ENCODE data around the gene CFDP1. TPM values are rescaled to one million over a fixed set of nuclear protein-coding genes. Genes with fewer than 3 reads are reported as not detected.

CFDP1 gene
- total and polyA plus RNA-seq, 2 of the 13 experiments (the other 11 are each of a cell fraction or from before 2014, with no cell fraction given), result 78.6 to 153 TPM

DNA sequence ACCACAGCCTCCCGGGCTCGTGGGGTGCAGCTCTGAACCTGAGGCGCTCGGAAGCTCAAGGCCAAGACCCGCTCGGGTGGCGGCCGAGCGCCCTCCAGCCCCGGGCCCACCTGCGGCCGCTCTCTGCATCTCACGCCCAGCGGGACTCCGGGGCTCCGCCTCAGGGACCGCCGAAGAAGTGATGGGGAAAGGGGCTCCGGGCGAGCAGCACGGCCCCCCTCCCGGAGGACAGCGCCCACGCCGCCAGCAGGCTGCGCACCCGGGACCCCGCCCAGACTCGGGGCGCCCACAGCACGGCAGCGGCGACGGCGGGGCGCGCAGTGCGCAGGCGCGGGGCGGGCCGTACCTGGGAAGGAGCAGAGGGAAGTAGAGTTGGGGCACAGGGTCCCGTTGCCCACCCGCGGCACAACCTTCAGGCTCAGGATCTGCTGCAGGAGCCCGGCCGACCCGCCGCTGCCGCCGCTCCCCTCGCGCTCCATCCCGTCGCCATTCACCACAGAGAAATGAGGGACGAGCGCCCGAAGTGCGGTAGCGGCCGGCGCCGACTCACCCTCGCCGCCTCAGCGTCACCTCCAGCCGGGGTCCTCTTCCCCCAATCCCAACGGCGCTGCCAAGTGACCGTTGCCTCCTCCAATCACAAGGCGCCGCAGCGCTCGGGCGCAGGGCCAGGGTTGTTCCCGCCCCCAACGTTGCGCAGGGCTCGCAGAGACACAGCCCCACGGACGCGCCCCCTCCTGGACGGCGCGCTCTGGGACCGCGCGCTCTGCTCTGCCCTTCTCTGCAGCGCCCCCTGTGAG, 31.0 kb upstream of the CFDP1 start, which contains the start of gene TMEM170A (continued):
- TF ChIP-seq, protein P1, sequence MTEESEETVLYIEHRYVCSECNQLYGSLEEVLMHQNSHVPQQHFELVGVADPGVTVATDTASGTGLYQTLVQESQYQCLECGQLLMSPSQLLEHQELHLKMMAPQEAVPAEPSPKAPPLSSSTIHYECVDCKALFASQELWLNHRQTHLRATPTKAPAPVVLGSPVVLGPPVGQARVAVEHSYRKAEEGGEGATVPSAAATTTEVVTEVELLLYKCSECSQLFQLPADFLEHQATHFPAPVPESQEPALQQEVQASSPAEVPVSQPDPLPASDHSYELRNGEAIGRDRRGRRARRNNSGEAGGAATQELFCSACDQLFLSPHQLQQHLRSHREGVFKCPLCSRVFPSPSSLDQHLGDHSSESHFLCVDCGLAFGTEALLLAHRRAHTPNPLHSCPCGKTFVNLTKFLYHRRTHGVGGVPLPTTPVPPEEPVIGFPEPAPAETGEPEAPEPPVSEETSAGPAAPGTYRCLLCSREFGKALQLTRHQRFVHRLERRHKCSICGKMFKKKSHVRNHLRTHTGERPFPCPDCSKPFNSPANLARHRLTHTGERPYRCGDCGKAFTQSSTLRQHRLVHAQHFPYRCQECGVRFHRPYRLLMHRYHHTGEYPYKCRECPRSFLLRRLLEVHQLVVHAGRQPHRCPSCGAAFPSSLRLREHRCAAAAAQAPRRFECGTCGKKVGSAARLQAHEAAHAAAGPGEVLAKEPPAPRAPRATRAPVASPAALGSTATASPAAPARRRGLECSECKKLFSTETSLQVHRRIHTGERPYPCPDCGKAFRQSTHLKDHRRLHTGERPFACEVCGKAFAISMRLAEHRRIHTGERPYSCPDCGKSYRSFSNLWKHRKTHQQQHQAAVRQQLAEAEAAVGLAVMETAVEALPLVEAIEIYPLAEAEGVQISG (CRISPR knock-in tag; IDR thresholded peaks at IDR 0.05), result peak; percentile 90; the same call in 1 of the 2 replicates
- TF ChIP-seq ATF7-NPFF (CRISPR knock-in tag; IDR thresholded peaks at IDR 0.05; ENCODE audit: low read depth), result peak; percentile 81
- TF ChIP-seq ZNF17 (CRISPR knock-in tag; IDR thresholded peaks at IDR 0.05), result no peak
- peak; percentile 91 for TF ChIP-seq SALL1 (CRISPR knock-in tag; IDR thresholded peaks at IDR 0.05)
- no peak for TF ChIP-seq NR1H2 (CRISPR knock-in tag; IDR thresholded peaks at IDR 0.05; ENCODE audit: borderline replicate concordance, low read depth)
- no peak; the same call in 1 of the 2 replicates for TF ChIP-seq ZNF225 (CRISPR knock-in tag; IDR thresholded peaks at IDR 0.05)
- peak; percentile 91 for TF ChIP-seq ERF (CRISPR knock-in tag; IDR thresholded peaks at IDR 0.05)
- TF ChIP-seq CHCHD3 (CRISPR knock-in tag; IDR thresholded peaks at IDR 0.05), result no peak; the same call in 1 of the 2 replicates
- TF ChIP-seq, protein P2, sequence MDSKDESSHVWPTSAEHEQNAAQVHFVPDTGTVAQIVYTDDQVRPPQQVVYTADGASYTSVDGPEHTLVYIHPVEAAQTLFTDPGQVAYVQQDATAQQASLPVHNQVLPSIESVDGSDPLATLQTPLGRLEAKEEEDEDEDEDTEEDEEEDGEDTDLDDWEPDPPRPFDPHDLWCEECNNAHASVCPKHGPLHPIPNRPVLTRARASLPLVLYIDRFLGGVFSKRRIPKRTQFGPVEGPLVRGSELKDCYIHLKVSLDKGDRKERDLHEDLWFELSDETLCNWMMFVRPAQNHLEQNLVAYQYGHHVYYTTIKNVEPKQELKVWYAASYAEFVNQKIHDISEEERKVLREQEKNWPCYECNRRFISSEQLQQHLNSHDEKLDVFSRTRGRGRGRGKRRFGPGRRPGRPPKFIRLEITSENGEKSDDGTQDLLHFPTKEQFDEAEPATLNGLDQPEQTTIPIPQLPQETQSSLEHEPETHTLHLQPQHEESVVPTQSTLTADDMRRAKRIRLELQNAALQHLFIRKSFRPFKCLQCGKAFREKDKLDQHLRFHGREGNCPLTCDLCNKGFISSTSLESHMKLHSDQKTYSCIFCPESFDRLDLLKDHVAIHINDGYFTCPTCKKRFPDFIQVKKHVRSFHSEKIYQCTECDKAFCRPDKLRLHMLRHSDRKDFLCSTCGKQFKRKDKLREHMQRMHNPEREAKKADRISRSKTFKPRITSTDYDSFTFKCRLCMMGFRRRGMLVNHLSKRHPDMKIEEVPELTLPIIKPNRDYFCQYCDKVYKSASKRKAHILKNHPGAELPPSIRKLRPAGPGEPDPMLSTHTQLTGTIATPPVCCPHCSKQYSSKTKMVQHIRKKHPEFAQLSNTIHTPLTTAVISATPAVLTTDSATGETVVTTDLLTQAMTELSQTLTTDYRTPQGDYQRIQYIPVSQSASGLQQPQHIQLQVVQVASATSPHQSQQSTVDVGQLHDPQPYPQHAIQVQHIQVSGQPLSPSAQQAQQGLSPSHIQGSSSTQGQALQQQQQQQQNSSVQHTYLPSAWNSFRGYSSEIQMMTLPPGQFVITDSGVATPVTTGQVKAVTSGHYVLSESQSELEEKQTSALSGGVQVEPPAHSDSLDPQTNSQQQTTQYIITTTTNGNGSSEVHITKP (CRISPR knock-in tag; IDR thresholded peaks at IDR 0.05; ENCODE audit: low read depth), result peak; percentile 96
- TF ChIP-seq, protein P3, sequence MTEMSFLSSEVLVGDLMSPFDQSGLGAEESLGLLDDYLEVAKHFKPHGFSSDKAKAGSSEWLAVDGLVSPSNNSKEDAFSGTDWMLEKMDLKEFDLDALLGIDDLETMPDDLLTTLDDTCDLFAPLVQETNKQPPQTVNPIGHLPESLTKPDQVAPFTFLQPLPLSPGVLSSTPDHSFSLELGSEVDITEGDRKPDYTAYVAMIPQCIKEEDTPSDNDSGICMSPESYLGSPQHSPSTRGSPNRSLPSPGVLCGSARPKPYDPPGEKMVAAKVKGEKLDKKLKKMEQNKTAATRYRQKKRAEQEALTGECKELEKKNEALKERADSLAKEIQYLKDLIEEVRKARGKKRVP (CRISPR knock-in tag; IDR thresholded peaks at IDR 0.05), result peak in 1 of 2 experiments; percentile 77; a peak in 2 of 4 replicates
- TF ChIP-seq, protein P4, sequence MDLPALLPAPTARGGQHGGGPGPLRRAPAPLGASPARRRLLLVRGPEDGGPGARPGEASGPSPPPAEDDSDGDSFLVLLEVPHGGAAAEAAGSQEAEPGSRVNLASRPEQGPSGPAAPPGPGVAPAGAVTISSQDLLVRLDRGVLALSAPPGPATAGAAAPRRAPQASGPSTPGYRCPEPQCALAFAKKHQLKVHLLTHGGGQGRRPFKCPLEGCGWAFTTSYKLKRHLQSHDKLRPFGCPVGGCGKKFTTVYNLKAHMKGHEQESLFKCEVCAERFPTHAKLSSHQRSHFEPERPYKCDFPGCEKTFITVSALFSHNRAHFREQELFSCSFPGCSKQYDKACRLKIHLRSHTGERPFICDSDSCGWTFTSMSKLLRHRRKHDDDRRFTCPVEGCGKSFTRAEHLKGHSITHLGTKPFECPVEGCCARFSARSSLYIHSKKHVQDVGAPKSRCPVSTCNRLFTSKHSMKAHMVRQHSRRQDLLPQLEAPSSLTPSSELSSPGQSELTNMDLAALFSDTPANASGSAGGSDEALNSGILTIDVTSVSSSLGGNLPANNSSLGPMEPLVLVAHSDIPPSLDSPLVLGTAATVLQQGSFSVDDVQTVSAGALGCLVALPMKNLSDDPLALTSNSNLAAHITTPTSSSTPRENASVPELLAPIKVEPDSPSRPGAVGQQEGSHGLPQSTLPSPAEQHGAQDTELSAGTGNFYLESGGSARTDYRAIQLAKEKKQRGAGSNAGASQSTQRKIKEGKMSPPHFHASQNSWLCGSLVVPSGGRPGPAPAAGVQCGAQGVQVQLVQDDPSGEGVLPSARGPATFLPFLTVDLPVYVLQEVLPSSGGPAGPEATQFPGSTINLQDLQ (CRISPR knock-in tag; IDR thresholded peaks at IDR 0.05), result 0 out of 2 replicates have a peak, but pooled peaks have one; percentile 88
- peak; percentile 62 for TF ChIP-seq ZNF556 (CRISPR knock-in tag; IDR thresholded peaks at IDR 0.05; ENCODE audit: borderline replicate concordance)
- TF ChIP-seq, protein P5, sequence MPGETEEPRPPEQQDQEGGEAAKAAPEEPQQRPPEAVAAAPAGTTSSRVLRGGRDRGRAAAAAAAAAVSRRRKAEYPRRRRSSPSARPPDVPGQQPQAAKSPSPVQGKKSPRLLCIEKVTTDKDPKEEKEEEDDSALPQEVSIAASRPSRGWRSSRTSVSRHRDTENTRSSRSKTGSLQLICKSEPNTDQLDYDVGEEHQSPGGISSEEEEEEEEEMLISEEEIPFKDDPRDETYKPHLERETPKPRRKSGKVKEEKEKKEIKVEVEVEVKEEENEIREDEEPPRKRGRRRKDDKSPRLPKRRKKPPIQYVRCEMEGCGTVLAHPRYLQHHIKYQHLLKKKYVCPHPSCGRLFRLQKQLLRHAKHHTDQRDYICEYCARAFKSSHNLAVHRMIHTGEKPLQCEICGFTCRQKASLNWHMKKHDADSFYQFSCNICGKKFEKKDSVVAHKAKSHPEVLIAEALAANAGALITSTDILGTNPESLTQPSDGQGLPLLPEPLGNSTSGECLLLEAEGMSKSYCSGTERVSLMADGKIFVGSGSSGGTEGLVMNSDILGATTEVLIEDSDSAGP (CRISPR knock-in tag; IDR thresholded peaks at IDR 0.05; ENCODE audit: borderline replicate concordance), result peak; percentile 84
- peak; percentile 92 for TF ChIP-seq KDM5B (CRISPR knock-in tag; IDR thresholded peaks at IDR 0.05; ENCODE audit: borderline replicate concordance)
- peak; percentile 25; the same call in 1 of the 2 replicates for TF ChIP-seq NCOR1 (IDR thresholded peaks at IDR 0.05; ENCODE audit: borderline replicate concordance, low read length)

All from HepG2 (cell line).